Natural killer cell (primary cell): ENCODE measurements around the gene SFMBT1. TPM values are rescaled to one million over a fixed set of nuclear protein-coding genes. Genes with fewer than 3 reads are reported as not detected.

Experiments used
- ATAC-seq, 3 donors: fragments of 150-1000 bp in 2 of 3; fragments of 200-7000 bp in 1 of 3; cut with Tn5 transposase; 1 replicate in 1 of 3; 2 replicates in 2 of 3; pipeline ENCODE4 v1.10.0; 2021; ENCODE audit warnings: mild to moderate bottlenecking in 2 of 3, moderate library complexity in 2 of 3
- DNase-seq, 2 donors: peaks; one replicate each; pipeline versions ENCODE4 v3.0.0 to v3.0.0-alpha.2; 2013 to 2021; ENCODE audit warnings: mixed read lengths in 1 of 2
- H3K27ac ChIP-seq: one replicate; pipeline ENCODE4 v1.5.1; 2013; ENCODE audit warnings: mild to moderate bottlenecking, low read length
- H3K27me3 ChIP-seq: one replicate; pipeline ENCODE4 v1.6.1; 2013; ENCODE audit warnings: low read length; ENCODE audit not compliant: control insufficient read depth, insufficient read depth
- H3K36me3 ChIP-seq: one replicate; pipeline ENCODE4 v1.6.1; 2013; ENCODE audit warnings: low read length; ENCODE audit not compliant: control insufficient read depth, insufficient read depth
- H3K4me1 ChIP-seq: one replicate; pipeline ENCODE4 v1.6.1; 2013; ENCODE audit warnings: low read length; ENCODE audit not compliant: control insufficient read depth, insufficient read depth
- H3K4me3 ChIP-seq: one replicate; pipeline ENCODE4 v1.5.1; 2013; ENCODE audit warnings: low read length
- H3K9me3 ChIP-seq: one replicate; pipeline ENCODE4 v1.6.1; 2013; ENCODE audit warnings: low read length; ENCODE audit not compliant: control insufficient read depth, insufficient read depth
- H3K27ac Mint-ChIP-seq, 2 donors: one replicate each; pipeline ENCODE4 v1.8.0; 2022; ENCODE audit warnings: mild to moderate bottlenecking in 2 of 2, mixed read lengths in 2 of 2, moderate library complexity in 1 of 2
- H3K27me3 Mint-ChIP-seq, 2 donors: one replicate each; pipeline ENCODE4 v1.8.0; 2022; ENCODE audit warnings: low read depth in 2 of 2, mixed read lengths in 2 of 2
- H3K36me3 Mint-ChIP-seq: one replicate; pipeline ENCODE4 v1.8.0; 2022; ENCODE audit warnings: mixed read lengths
- H3K4me1 Mint-ChIP-seq, 2 donors: one replicate each; pipeline ENCODE4 v1.8.0; 2022; ENCODE audit warnings: mixed read lengths in 2 of 2
- H3K4me3 Mint-ChIP-seq: one replicate; pipeline ENCODE4 v1.8.0; 2022; ENCODE audit warnings: mild to moderate bottlenecking, moderate library complexity, mixed read lengths
- H3K9me3 Mint-ChIP-seq, 2 donors: one replicate each; pipeline ENCODE4 v1.8.0; 2022; ENCODE audit warnings: mixed read lengths in 2 of 2
- WGBS: methylation state at CpG from one replicate; pipeline ENCODE4 v1.1.7; 2013; ENCODE audit warnings: missing lambda C conversion rate; ENCODE audit not compliant: insufficient coverage; 5-methylcytosine and 5-hydroxymethylcytosine counted together
- intact Hi-C: fragments of 100-400 bp; cut with micrococcal nuclease; formaldehyde crosslinking; loops from one replicate; pipeline ENCODE4 v1.14.2; 2022
- total RNA-seq, 4 donors: library from RNA; stranded (reverse); fragments of 120-200 nt in 1 of 4; gene quantifications; one replicate each; pipeline versions ENCODE4 v1.2.3 to v1.2.4, GENCODE V29; 2013 to 2022
- TF ChIP-seq, protein P1 (sequence below): fragments of 200-600 bp; IDR thresholded peaks from one replicate; pipeline ENCODE4 v1.8.0; 2022; ENCODE audit warnings: antibody characterized with exemption

Gene SFMBT1
- total RNA-seq, 3 donors from 2014 or later (not counting 1 experiment from before 2014, with no cell fraction given): 20.2 to 22.3 (median 22.2) TPM

DNA sequence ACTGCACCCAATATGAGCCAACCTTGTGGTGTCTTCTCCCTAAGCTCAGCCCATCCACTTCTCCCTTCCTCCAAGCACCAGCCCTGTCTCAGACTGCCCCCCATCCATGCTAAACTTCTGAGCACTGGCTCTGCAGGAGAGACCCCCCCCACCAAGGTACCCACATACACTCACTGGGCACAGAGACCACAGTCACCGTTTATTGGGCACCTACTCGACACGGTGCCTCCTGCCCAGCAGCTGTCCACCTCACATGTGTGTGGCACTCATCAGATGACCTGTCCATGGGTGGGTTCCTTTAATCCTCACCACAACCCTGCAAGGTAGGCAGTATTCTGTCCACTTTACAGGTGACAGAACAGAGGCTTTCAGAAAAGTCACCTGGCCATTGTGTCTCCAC lies 22.3 kb upstream of the SFMBT1 start:
- DNase-seq (no peak), ATAC-seq (no peak)
- Mint-ChIP-seq H3K27ac (no peak overlapping the region), H3K9me3 (no peaks in the 10 kb centered on the region), H3K4me1 (peaks cover 10 to 11% of the 10 kb centered on the region in 2 donors), H3K27me3 (peaks cover 9 to 17% of the 10 kb centered on the region in 2 donors), H3K4me3 (no peak overlapping the region), H3K36me3 (no peaks in the 10 kb centered on the region)
- H3K27ac ChIP-seq: no peak overlapping the region
- H3K9me3 ChIP-seq: no peaks in the 10 kb centered on the region
- no peaks in the 10 kb centered on the region for H3K27me3 ChIP-seq
- no peaks in the 10 kb centered on the region for H3K36me3 ChIP-seq
- no peak overlapping the region for H3K4me3 ChIP-seq
- intact Hi-C loops: no loop called here
- 79% methylated on average over 3 of the region's 3 CpGs for WGBS
- TF ChIP-seq, protein P1, sequence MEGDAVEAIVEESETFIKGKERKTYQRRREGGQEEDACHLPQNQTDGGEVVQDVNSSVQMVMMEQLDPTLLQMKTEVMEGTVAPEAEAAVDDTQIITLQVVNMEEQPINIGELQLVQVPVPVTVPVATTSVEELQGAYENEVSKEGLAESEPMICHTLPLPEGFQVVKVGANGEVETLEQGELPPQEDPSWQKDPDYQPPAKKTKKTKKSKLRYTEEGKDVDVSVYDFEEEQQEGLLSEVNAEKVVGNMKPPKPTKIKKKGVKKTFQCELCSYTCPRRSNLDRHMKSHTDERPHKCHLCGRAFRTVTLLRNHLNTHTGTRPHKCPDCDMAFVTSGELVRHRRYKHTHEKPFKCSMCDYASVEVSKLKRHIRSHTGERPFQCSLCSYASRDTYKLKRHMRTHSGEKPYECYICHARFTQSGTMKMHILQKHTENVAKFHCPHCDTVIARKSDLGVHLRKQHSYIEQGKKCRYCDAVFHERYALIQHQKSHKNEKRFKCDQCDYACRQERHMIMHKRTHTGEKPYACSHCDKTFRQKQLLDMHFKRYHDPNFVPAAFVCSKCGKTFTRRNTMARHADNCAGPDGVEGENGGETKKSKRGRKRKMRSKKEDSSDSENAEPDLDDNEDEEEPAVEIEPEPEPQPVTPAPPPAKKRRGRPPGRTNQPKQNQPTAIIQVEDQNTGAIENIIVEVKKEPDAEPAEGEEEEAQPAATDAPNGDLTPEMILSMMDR: no peak
- H3K4me1 ChIP-seq: peaks cover 20% of the 10 kb centered on the region

DNA sequence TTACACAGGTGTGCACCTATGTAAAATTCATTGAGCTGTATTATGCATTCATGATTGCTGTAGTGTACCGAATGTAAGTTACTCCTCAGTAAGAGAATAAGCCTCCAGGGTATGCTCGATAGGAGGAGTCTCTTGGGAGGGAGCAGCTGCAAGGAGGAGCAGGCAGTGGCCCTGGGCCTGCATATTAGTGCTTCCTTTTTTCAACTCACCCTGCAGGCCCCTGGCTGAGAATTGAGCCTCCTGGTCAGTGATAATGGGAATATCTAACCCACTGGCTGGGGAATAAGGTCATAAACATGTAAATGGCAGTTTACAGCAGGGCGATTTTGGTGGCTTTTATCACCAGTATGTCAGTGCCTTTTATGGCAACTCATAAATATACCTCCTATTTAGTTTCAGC lies 21.7 kb upstream of the SFMBT1 start:
- TF ChIP-seq, protein P1: no peak
- no peaks in the 10 kb centered on the region for H3K36me3 Mint-ChIP-seq

DNA sequence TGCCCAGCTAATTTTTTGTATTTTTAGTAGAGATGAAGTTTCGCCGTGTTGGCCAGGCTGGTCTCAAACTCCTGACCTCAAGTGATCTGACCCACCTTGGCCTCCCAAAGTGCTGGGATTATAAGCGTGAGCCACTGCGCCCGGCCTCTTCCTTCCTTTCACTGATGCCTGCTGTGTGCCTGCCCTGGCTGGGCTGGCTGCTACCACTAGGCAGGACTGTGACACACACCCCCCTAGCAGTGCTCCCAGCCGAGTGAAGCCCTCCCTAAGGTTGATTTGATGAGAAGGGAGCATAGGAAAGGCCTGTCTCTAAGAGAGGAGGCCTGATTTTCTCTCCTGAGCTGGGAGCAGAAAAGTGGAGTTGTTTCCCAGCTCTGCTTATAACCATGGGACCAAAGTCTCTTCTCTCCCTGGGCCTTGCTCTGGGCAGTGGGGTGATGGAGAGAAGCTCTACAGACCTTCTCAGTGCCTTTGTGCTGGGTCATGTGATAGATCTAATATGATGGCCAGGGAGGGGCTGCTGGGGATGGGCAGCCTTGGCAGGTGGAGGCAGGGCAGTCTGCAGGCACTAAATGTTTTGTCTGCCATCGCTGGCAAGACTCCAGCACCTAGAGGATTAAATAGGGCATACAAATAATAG lies 20.1 kb upstream of the SFMBT1 start:
- Histone ChIP-seq H3K27ac (no peak overlapping the region), H3K27me3 (no peaks in the 10 kb centered on the region), H3K9me3 (no peaks in the 10 kb centered on the region), H3K36me3 (no peaks in the 10 kb centered on the region), H3K4me1 (no peaks in the 10 kb centered on the region), H3K4me3 (no peak overlapping the region)
- Mint-ChIP-seq H3K27me3 (peaks cover 18 to 20% of the 10 kb centered on the region in 2 donors), H3K27ac (no peak overlapping the region), H3K4me1 (no peaks in the 10 kb centered on the region), H3K36me3 (no peaks in the 10 kb centered on the region), H3K9me3 (no peaks in the 10 kb centered on the region), H3K4me3 (no peak overlapping the region)
- intact Hi-C loops: no loop called here
- TF ChIP-seq, protein P1: no peak
- 85% methylated on average over 7 of the region's 7 CpGs for WGBS
- no peak for ATAC-seq
- DNase-seq: no peak

More for the DNA sequence above, 21.7 kb upstream of the SFMBT1 start:
- Histone ChIP-seq H3K4me1 (peaks cover 14% of the 10 kb centered on the region), H3K36me3 (no peaks in the 10 kb centered on the region), H3K27ac (no peak overlapping the region), H3K9me3 (no peaks in the 10 kb centered on the region), H3K27me3 (no peaks in the 10 kb centered on the region), H3K4me3 (no peak overlapping the region)
- DNase-seq: no peak
- ATAC-seq: no peak
- H3K9me3 Mint-ChIP-seq: no peaks in the 10 kb centered on the region
- H3K4me3 Mint-ChIP-seq: no peak overlapping the region
- peaks cover 13 to 17% of the 10 kb centered on the region in 2 donors for H3K27me3 Mint-ChIP-seq
- 74% methylated on average over 3 of the region's 3 CpGs for WGBS
- intact Hi-C loops: no loop called here
- H3K4me1 Mint-ChIP-seq: peaks cover 4 to 5% of the 10 kb centered on the region in 2 donors
- no peak overlapping the region for H3K27ac Mint-ChIP-seq

DNA sequence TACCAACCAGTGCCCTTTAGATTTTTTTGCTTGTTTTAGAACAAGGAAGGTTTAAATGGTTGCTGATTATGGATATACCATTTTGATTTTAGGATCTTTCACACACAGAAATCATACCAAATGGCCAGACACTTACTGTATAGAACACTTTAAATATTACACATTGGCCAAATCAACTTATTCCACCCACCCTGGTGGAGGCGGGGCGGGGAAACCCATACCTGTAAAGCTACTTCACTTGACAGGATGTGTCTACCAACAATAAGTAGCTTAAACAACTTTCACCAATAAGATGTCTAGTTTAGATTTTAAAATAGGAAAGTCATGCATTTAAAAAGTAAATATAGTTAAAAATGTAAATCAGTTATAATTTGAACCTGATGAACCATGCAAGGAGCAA lies 17.0 kb upstream of the SFMBT1 start:
- Mint-ChIP-seq H3K4me3 (no peak overlapping the region), H3K27me3 (peaks cover 18 to 20% of the 10 kb centered on the region in 2 donors), H3K4me1 (no peaks in the 10 kb centered on the region), H3K27ac (no peak overlapping the region), H3K36me3 (no peaks in the 10 kb centered on the region), H3K9me3 (no peaks in the 10 kb centered on the region)
- no peaks in the 10 kb centered on the region for H3K27me3 ChIP-seq
- no peaks in the 10 kb centered on the region for H3K4me1 ChIP-seq
- ATAC-seq (no peak), DNase-seq (no peak)
- 67% methylated on average over 2 of the region's 2 CpGs for WGBS
- H3K36me3 ChIP-seq: no peaks in the 10 kb centered on the region
- no peak overlapping the region for H3K27ac ChIP-seq
- no peaks in the 10 kb centered on the region for H3K9me3 ChIP-seq
- intact Hi-C loops: no loop called here
- TF ChIP-seq, protein P1: no peak
- H3K4me3 ChIP-seq: no peak overlapping the region
